Adrenal gland (tissue), 5 donors: Measurements from ENCODE around the gene ANKRD44.

Experiments used
- POLR2A ChIP-seq, 2 donors: fragments of 450-650 bp; IDR thresholded peaks; one replicate each; pipeline ENCODE4 v1.6.1; 2017; ENCODE audit warnings: antibody characterized with exemption in 2 of 2, mild to moderate bottlenecking in 2 of 2, moderate library complexity in 1 of 2
- TF ChIP-seq, protein P1 (sequence below), 6 experiments: fragments of 450-650 bp in 4 of 6; fragments of 200-600 bp in 2 of 6; sonication (generic) in 1 of 6; IDR thresholded peaks; 1 replicate in 5 of 6; 2 replicates in 1 of 6; pipeline versions ENCODE4 v1.5.1 to v1.8.0; 2016 to 2021; ENCODE audit warnings: antibody characterized with exemption in 6 of 6, mild to moderate bottlenecking in 2 of 6, moderate library complexity in 1 of 6
- donor health status: DM: no; HTN: no; CAD: no.

DNA sequence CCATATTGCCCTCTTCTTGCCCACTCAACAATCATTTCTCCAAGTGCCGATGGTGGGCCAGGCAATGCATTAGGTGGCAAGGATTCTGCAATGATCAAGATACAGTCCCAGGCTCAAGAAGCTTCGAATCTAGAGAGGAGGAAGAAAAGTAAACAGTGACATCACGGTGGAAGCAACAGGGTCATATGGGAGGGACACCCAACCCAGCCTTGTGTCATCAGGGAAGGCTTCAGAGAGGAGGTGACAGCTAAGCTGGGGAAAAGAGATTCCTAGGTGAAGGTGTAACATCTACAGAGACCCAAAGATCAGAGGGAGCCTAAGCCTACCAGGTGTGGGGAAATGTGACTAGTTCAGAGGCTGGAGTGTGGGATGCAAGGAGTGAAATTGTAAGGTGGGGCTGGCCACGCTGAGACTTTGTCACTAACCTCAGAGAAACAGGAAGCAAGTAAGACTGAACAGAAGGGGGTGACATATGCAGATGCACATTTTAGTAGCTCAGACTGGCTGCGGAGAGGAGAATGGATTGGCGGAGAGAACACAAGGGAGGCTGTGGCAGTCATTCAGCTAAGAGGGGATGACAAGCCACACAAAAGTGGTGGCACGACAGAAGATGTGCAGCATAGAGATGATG, 104.9 kb downstream of the ANKRD44 start:
- TF ChIP-seq POLR2A (IDR thresholded peaks at IDR 0.05), result no peak
- TF ChIP-seq, protein P1, sequence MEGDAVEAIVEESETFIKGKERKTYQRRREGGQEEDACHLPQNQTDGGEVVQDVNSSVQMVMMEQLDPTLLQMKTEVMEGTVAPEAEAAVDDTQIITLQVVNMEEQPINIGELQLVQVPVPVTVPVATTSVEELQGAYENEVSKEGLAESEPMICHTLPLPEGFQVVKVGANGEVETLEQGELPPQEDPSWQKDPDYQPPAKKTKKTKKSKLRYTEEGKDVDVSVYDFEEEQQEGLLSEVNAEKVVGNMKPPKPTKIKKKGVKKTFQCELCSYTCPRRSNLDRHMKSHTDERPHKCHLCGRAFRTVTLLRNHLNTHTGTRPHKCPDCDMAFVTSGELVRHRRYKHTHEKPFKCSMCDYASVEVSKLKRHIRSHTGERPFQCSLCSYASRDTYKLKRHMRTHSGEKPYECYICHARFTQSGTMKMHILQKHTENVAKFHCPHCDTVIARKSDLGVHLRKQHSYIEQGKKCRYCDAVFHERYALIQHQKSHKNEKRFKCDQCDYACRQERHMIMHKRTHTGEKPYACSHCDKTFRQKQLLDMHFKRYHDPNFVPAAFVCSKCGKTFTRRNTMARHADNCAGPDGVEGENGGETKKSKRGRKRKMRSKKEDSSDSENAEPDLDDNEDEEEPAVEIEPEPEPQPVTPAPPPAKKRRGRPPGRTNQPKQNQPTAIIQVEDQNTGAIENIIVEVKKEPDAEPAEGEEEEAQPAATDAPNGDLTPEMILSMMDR (IDR thresholded peaks at IDR 0.05), result no peak
